ENCODE measurements around the gene MEI1. TPM values are rescaled to one million over a fixed set of nuclear protein-coding genes. Genes with fewer than 3 reads are reported as not detected.

MEI1 gene
- total RNA-seq, 4 donors from 2014 or later, result 0.29 TPM; not detected in 3

DNA sequence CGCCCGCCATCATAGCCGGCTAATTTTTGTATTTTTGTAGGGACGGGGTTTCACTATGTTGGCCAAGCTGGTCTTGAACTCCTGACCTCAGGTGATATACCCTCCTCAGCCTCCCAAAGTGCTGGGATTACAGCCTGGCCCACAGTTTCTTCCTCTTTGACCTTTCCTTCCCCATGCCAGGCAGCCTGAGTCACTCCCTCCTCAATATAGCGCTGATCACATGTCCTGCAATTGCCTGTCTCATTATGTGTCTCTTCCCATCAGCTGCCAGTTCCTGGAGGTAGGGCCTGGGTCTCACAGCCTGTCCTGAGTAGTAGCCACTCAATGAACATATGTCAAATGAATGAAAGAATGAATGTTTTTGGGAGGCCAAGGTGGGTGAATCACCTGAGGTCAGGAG lies 58.2 kb downstream of the MEI1 start:
- H3K36me3 ChIP-seq, result no peaks in the 10 kb centered on the region
- no peaks in the 10 kb centered on the region for H3K4me1 ChIP-seq
- intact Hi-C loops (cut with DNase I; ENCODE audit: low total_unique reads), result no loop called here
- H3K27ac ChIP-seq, result no peak overlapping the region
- H3K9me3 ChIP-seq, result no peaks in the 10 kb centered on the region
- no peaks in the 10 kb centered on the region for H3K27me3 ChIP-seq
- DNase-seq (no peak), ATAC-seq (no peak)
- in situ Hi-C loops (cut with MboI; ENCODE audit: low sequenced_read_pairs in 4 of 4), result no loop called here
- no peak overlapping the region for H3K4me3 ChIP-seq
- TF ChIP-seq, protein P1, sequence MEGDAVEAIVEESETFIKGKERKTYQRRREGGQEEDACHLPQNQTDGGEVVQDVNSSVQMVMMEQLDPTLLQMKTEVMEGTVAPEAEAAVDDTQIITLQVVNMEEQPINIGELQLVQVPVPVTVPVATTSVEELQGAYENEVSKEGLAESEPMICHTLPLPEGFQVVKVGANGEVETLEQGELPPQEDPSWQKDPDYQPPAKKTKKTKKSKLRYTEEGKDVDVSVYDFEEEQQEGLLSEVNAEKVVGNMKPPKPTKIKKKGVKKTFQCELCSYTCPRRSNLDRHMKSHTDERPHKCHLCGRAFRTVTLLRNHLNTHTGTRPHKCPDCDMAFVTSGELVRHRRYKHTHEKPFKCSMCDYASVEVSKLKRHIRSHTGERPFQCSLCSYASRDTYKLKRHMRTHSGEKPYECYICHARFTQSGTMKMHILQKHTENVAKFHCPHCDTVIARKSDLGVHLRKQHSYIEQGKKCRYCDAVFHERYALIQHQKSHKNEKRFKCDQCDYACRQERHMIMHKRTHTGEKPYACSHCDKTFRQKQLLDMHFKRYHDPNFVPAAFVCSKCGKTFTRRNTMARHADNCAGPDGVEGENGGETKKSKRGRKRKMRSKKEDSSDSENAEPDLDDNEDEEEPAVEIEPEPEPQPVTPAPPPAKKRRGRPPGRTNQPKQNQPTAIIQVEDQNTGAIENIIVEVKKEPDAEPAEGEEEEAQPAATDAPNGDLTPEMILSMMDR (IDR thresholded peaks at IDR 0.05 in 4 of 5, conservative IDR thresholded peaks at IDR 0.05 in 1 of 5), result no peak
- TF ChIP-seq POLR2A (IDR thresholded peaks at IDR 0.05), result no peak

DNA sequence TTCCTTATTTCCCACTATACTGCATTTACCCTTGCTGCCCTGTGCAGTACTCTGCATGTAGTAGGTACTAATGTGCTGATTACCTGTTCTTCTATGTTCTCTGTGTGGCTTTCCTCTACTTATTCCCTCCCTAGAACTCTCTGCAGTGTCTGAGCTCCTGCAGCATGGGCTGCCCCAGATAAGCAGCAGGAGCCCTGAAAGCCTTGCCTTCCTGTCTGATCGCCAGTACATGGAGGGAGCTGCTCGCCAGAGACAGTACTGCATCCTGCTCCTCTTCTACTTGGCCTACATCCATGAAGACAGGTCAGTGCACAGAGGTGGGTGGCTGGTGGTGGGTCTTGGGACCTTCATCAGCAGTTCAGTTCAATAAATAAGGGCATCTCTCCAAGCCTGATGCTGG lies 58.9 kb downstream of the MEI1 start:
- TF ChIP-seq POLR2A (IDR thresholded peaks at IDR 0.05), result no peak
- TF ChIP-seq, protein P1 (IDR thresholded peaks at IDR 0.05 in 4 of 5, conservative IDR thresholded peaks at IDR 0.05 in 1 of 5), result no peak
- H3K27me3 ChIP-seq, result no peaks in the 10 kb centered on the region
- H3K36me3 ChIP-seq, result no peaks in the 10 kb centered on the region
- no peaks in the 10 kb centered on the region for H3K4me1 ChIP-seq
- ATAC-seq, result no peak
- intact Hi-C loops (cut with DNase I; ENCODE audit: low total_unique reads), result no loop called here
- no peaks in the 10 kb centered on the region for H3K9me3 ChIP-seq
- no peak overlapping the region for H3K4me3 ChIP-seq
- no peak for DNase-seq
- no peak overlapping the region for H3K27ac ChIP-seq
- in situ Hi-C loops (cut with MboI; ENCODE audit: low sequenced_read_pairs in 4 of 4), result no loop called here

DNA sequence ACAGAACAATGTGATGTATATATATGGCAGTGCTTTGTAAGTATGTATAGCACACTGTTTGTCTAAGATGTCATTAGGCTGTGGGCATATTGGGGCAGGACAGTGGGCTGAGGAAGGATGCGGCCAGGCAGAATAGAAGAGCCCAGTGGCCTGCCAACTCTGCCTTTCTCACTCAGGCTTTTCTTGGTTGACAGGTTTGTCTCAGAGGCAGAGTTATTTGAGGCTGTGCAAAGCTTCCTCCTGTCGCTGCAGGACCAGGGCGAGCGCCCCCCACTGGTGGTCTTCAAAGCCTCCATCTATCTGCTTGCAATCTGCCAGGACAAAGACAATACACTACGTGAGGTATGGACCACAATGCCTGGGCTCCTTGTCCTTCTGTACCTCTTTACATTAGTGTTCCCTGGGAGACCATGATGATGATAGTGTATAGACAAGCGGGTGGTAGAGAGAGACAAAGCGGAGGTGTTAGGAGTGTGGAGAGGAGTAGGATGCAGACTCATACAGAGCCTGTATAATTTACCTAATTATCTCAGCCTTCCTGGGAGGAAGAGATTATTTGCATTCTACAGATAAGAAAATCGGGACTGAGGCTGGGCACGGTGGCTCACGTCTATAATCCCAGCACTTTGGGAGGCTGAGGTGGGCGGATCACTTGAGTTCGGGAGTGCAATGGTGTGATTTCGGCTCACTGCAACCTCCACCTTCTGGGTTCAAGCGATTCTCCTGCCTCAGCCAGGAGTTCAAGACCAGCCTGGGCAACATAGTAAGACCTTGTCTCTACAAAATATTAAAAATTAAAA lies 63.9 kb downstream of the MEI1 start:
- no peak for ATAC-seq
- H3K9me3 ChIP-seq, result no peaks in the 10 kb centered on the region
- DNase-seq, result no peak
- TF ChIP-seq, protein P1 (IDR thresholded peaks at IDR 0.05 in 4 of 5, conservative IDR thresholded peaks at IDR 0.05 in 1 of 5), result no peak
- no peak for TF ChIP-seq POLR2A (IDR thresholded peaks at IDR 0.05)
- intact Hi-C loops (cut with DNase I; ENCODE audit: low total_unique reads) (no loop called here), in situ Hi-C loops (cut with MboI; ENCODE audit: low sequenced_read_pairs in 4 of 4) (no loop called here)
- no peaks in the 10 kb centered on the region for H3K27me3 ChIP-seq
- H3K4me1 ChIP-seq, result no peaks in the 10 kb centered on the region
- no peak overlapping the region for H3K4me3 ChIP-seq
- H3K27ac ChIP-seq, result no peak overlapping the region
- H3K36me3 ChIP-seq, result no peaks in the 10 kb centered on the region

DNA sequence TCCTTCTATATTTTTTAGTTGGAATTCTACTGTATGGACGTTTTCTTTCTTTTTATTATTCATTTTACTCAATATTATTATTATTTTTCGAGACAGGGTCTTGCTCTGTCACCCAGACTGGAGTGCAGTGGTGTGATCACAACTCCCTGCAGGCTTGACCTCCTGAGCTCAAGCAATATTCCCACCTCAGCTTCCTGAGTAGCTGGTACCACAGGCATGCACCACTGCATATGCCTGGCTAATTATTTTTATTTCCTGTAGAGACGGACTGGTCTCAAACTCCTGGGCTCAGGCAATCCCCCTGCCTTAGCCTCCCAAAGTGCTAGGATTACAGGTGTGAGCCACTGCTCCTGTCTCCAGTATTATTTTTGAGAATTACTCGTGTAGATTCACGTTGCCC lies 67.2 kb downstream of the MEI1 start:
- in situ Hi-C loops (cut with MboI; ENCODE audit: low sequenced_read_pairs in 4 of 4) (no loop called here), intact Hi-C loops (cut with DNase I; ENCODE audit: low total_unique reads) (no loop called here)
- no peaks in the 10 kb centered on the region for H3K27me3 ChIP-seq
- no peaks in the 10 kb centered on the region for H3K9me3 ChIP-seq
- DNase-seq (no peak), ATAC-seq (no peak)
- no peak for TF ChIP-seq POLR2A (IDR thresholded peaks at IDR 0.05)
- TF ChIP-seq, protein P1 (IDR thresholded peaks at IDR 0.05 in 4 of 5, conservative IDR thresholded peaks at IDR 0.05 in 1 of 5), result no peak
- H3K27ac ChIP-seq, result no peak overlapping the region
- no peaks in the 10 kb centered on the region for H3K4me1 ChIP-seq
- no peak overlapping the region for H3K4me3 ChIP-seq
- H3K36me3 ChIP-seq, result no peaks in the 10 kb centered on the region

DNA sequence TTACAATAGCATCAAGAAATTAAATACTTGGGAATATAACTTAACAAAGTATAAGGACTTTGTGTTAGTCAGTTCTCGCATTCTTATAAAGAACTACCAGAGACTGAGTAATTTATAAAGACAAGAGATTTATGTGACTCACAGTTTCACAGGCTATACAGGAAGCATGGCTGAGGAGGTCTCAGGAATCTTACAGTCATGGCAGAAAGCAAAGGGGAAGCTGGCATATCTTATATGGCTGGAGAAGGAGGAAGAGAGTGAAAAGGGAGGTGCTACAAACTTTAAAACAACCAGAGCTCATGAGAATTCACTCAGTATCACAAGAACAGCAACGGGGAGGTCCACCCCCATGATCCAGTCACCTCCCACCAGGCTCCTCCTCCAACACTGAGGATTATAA lies 69.1 kb downstream of the MEI1 start:
- no peak overlapping the region for H3K4me3 ChIP-seq
- DNase-seq, result no peak
- H3K27me3 ChIP-seq, result no peaks in the 10 kb centered on the region
- no peaks in the 10 kb centered on the region for H3K9me3 ChIP-seq
- no peaks in the 10 kb centered on the region for H3K4me1 ChIP-seq
- ATAC-seq, result no peak
- no peaks in the 10 kb centered on the region for H3K36me3 ChIP-seq
- no peak overlapping the region for H3K27ac ChIP-seq
- in situ Hi-C loops (cut with MboI; ENCODE audit: low sequenced_read_pairs in 4 of 4), result no loop called here
- TF ChIP-seq, protein P1 (IDR thresholded peaks at IDR 0.05 in 4 of 5, conservative IDR thresholded peaks at IDR 0.05 in 1 of 5), result no peak
- TF ChIP-seq POLR2A (IDR thresholded peaks at IDR 0.05), result no peak
- intact Hi-C loops (cut with DNase I; ENCODE audit: low total_unique reads), result no loop called here

Data from gastrocnemius medialis (tissue), 4 donors.